Kidney epithelial cell (primary cell): ENCODE results near the gene CMTM4. TPM values are rescaled to one million over a fixed set of nuclear protein-coding genes. Genes with fewer than 3 reads are reported as not detected.

ENCODE experiments used
- DNase-seq: peaks from one replicate; pipeline ENCODE4 v3.0.0-alpha.2; 2010; ENCODE audit warnings: low read depth
- H3K27me3 ChIP-seq: 2 replicates; pipeline ENCODE4 v1.6.0; 2011; ENCODE audit warnings: low read length; ENCODE audit not compliant: control insufficient read depth, insufficient read depth
- H3K36me3 ChIP-seq: 2 replicates; pipeline ENCODE4 v1.5.1; 2011; ENCODE audit warnings: low read length; ENCODE audit not compliant: control insufficient read depth, insufficient read depth
- H3K4me3 ChIP-seq: 2 replicates; pipeline ENCODE4 v1.5.1; 2011; ENCODE audit warnings: low read depth, mild to moderate bottlenecking, control low read depth, low read length
- CTCF ChIP-seq: IDR thresholded peaks from 2 replicates; pipeline ENCODE4 v1.5.1; 2011; ENCODE audit warnings: mild to moderate bottlenecking, moderate library complexity, low read length, control low read depth, inconsistent platforms; ENCODE audit not compliant: insufficient read depth, poor library complexity, severe bottlenecking
- total RNA-seq: library from RNA; depleted of rRNA; stranded (reverse); fragments of >200 nt; gene quantifications from 2 replicates; pipeline ENCODE4 v1.2.3, GENCODE V29; 2015

The CMTM4 gene
- total RNA-seq, 1 donor from 2014 or later = 75.2 TPM

- TF ChIP-seq CTCF = no peak
- Histone ChIP-seq H3K36me3 (peaks cover 10% of the 10 kb centered on the region), H3K4me3 (no peak overlapping the region), H3K27me3 (no peaks in the 10 kb centered on the region)
- no peak for DNase-seq
These were observed 86.3 kb downstream of the CMTM4 start for GRCh38 chr16:66610111-66610820.

GRCh38 chr16:66609139-66609510 is 87.4 kb downstream of the CMTM4 start:
- Histone ChIP-seq H3K36me3 (peaks cover 10% of the 10 kb centered on the region), H3K27me3 (no peaks in the 10 kb centered on the region), H3K4me3 (no peak overlapping the region)
- DNase-seq = no peak
- no peak for TF ChIP-seq CTCF

- peak; percentile 95 for TF ChIP-seq CTCF
- Histone ChIP-seq H3K36me3 (peaks cover 10% of the 10 kb centered on the region), H3K4me3 (no peak overlapping the region), H3K27me3 (no peaks in the 10 kb centered on the region)
- DNase-seq = peak; percentile 71
These were observed 88.1 kb downstream of the CMTM4 start for GRCh38 chr16:66608241-66609138.

DNA sequence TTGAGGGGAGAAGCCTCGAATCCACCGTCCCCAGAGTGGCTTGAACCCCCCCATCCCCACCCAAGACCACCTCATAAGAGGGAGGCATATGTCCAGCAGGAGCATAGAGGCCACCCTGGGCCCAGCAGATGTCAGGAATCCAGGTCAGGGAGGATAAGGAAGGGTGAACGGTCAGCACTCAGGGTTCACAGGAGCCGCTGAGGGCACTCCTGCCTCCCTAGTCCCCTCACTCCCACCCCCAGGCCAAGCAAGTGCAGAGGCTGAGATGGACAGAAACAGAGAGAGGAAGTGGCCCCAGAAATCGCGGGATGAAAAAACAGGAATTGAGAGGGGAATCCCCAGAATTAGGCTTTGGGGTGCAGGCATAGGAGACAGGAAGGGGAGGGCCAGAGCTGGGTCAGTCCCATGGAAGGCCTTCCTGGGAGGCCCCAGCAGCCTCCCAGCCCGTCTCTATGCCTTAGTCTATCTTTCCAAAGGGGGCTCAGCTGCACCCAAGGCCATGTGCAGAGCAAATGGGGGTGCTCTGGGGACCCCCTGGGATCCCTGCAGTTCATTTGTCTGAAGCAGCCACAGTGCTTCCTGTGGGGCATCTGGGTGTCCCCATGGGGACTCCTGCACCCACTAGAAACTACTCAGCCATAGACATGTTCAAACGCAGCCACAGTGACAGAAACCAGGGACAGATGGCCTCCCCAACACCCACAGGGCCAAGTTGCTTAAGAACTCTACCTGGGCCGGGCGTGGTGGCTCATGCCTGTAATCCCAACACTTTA is 90.4 kb downstream of the CMTM4 start:
- H3K36me3 ChIP-seq = peaks cover 10% of the 10 kb centered on the region
- H3K27me3 ChIP-seq = no peaks in the 10 kb centered on the region
- H3K4me3 ChIP-seq = peak overlapping the region; percentile 84
- no peak for TF ChIP-seq CTCF
- no peak for DNase-seq

GRCh38 chr16:66605177-66605978 is 91.2 kb downstream of the CMTM4 start:
- TF ChIP-seq CTCF = no peak
- Histone ChIP-seq H3K27me3 (no peaks in the 10 kb centered on the region), H3K36me3 (peaks cover 10% of the 10 kb centered on the region), H3K4me3 (peak overlapping the region; percentile 84)
- no peak for DNase-seq
